Measurements from ENCODE around the gene WNT7A. TPM values are rescaled to one million over a fixed set of nuclear protein-coding genes. Genes with fewer than 3 reads are reported as not detected.

The WNT7A gene
- total RNA-seq = not detected in 2 replicates

GRCh38 chr3:13879946-13880810 is at the start of gene WNT7A:
Gene WNT7A (minus strand): TSS chr3:13880071. CDS start chr3:13879816, 255 bp downstream.

Other genes with a start within 250 kb of the WNT7A start
- gene CHCHD4, start 244.8 kb upstream of the WNT7A start, total RNA-seq = 9.2 and 13.0 TPM in 2 replicates
- gene TMEM43, start 245.0 kb upstream of the WNT7A start, total RNA-seq = 111 and 131 TPM in 2 replicates